ENCODE results near the gene PGBD2. TPM values are rescaled to one million over a fixed set of nuclear protein-coding genes. Genes with fewer than 3 reads are reported as not detected.

PGBD2 gene
- total and polyA plus RNA-seq, 10 of the 15 experiments (the other 5 are each of a cell fraction or from before 2014, with no cell fraction given), result 4.0 to 10.3 (median 4.5) TPM

- TF ChIP-seq HSF1 (IDR thresholded peaks at IDR 0.05; ENCODE audit: low read depth, low read length) (no peak), CBX3 (IDR thresholded peaks at IDR 0.05; ENCODE audit: borderline replicate concordance, low read depth) (no peak), SMARCA5 (IDR thresholded peaks at IDR 0.05) (peak; percentile 100), SIX5 (IDR thresholded peaks at IDR 0.05; ENCODE audit: low read depth, low read length, severe bottlenecking) (no peak), TARDBP (IDR thresholded peaks at IDR 0.05; ENCODE audit: borderline replicate concordance) (no peak), E2F8 (IDR thresholded peaks at IDR 0.05; ENCODE audit: low read depth, partially characterized antibody) (no peak), TCF7 (IDR thresholded peaks at IDR 0.05; ENCODE audit: borderline replicate concordance) (no peak), DPF2 (IDR thresholded peaks at IDR 0.05) (peak; percentile 90), YY1 (IDR thresholded peaks at IDR 0.05; ENCODE audit: low read depth, low read length) (peak; percentile 36; the same call in 1 of the 2 replicates), KAT2A (conservative IDR thresholded peaks at IDR 0.05; ENCODE audit: control insufficient read depth, low read depth, low read length) (no peak), TBL1XR1 (IDR thresholded peaks at IDR 0.05; ENCODE audit: low read depth, low read length) (0 out of 2 replicates have a peak, but pooled peaks have one; percentile 58), RBBP5 (conservative IDR thresholded peaks at IDR 0.05) (no peak), BRCA1 (IDR thresholded peaks at IDR 0.05; ENCODE audit: low read depth, low read length) (no peak), E4F1 (IDR thresholded peaks at IDR 0.05; ENCODE audit: borderline replicate concordance, partially characterized antibody) (peak; percentile 34), SREBF1 (IDR thresholded peaks at IDR 0.05; ENCODE audit: low read length) (no peak), MYB (IDR thresholded peaks at IDR 0.05; ENCODE audit: borderline replicate concordance, low read depth, low read length) (no peak), ETV6 (conservative IDR thresholded peaks at IDR 0.05 in 1 of 2, IDR thresholded peaks at IDR 0.05 in 1 of 2; ENCODE audit: borderline replicate concordance in 1 of 2, low read depth in 1 of 2) (no peak), POU2F2 (IDR thresholded peaks at IDR 0.05; ENCODE audit: borderline replicate concordance, low read depth, low read length) (0 out of 3 replicates have a peak, but pooled peaks have one; percentile 32), NBN (IDR thresholded peaks at IDR 0.05) (peak; percentile 96), ZSCAN29 (IDR thresholded peaks at IDR 0.05) (no peak), RAD51 (IDR thresholded peaks at IDR 0.05) (no peak), SKIL (IDR thresholded peaks at IDR 0.05; ENCODE audit: low read depth, poor library complexity, severe bottlenecking) (no peak), HDAC2 (IDR thresholded peaks at IDR 0.05) (no peak)
Measured at GRCh38 chr1:248906009-248906752, at the start of gene PGBD2 (continued).
